Hypothalamus (tissue), 51 donors: ENCODE measurements around the gene SDF4.

Experiments used
- DNase-seq, 51 donors: peaks; one replicate each; lab custom pipeline; 2025; lab: John Stamatoyannopoulos, UW

Gene SDF4

DNA sequence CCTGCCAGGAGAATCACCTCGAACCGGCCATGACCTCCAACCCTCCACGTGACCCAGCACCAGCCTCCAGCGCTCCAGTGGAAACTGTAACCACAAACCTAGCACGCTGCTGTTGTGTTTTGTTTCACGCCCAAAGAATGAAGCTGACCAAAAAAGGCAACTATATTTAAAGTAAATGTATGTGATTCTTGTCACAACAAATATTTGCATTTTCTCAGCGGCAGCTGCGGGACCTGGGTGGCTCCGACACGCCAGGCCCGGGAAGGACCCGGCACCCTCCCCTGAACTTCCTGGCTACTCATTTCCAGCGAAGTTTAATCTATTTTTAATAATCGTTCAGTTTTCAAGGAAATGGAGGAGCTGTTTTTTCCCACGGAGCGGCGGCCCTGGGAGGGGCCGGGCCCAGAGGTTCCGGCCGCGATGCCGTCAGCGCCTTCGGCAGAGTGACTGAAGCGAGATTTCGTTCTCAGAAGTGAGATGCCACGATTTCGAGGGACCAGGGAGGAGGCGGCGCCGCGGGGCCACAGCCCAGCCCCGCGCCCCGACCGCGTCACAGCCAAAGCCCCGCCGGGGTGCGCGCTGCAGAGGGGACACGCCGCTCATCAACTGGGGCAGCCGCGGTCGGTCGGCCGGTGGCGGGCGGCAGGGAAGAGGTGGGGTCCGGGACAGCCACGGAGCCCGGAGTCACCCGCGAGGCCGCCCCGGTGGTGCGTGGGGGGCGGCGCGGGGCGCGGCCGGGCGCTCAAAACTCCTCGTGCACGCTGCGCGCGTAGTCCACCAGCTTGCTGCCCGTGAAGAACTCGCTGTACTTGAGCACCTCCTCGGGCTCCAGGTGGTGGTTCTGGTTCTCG is 14.8 kb downstream of the SDF4 start:
- DNase-seq = no peak

DNA sequence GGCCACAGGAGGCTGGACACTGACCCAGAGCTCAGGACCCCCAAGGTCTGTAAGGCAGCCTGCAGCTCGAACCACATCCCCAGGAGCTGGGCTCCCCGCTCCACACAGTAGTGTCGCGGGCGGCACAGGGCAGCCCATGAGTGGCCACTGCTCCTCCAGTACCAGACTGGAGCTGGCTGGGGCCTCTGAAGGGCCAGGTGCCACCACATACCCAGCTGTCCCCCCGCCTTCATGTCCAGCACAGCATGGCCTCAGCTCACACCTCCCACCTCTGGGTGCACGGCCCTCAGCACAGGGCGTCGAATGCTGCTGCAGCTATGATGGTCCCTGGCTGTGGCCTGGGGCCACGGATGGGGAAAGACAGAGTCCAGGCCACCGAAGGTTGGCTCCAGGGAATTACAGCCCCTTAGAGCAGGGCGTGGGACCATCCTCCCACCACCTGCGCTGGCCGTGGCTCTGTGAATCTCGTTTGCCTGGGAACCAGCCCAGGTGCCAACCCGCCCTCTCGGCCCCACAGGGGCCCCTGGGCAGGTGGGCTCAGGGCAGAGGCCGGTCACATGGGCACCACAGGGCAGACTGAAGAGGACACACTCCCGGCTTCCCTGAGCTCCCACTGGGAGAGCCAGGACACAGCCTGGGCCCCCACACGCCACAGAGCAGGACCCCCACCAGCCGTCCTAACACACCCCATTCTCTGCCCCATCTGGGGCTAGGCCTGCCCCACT is 15.8 kb downstream of the SDF4 start:
- no peak for DNase-seq

DNA sequence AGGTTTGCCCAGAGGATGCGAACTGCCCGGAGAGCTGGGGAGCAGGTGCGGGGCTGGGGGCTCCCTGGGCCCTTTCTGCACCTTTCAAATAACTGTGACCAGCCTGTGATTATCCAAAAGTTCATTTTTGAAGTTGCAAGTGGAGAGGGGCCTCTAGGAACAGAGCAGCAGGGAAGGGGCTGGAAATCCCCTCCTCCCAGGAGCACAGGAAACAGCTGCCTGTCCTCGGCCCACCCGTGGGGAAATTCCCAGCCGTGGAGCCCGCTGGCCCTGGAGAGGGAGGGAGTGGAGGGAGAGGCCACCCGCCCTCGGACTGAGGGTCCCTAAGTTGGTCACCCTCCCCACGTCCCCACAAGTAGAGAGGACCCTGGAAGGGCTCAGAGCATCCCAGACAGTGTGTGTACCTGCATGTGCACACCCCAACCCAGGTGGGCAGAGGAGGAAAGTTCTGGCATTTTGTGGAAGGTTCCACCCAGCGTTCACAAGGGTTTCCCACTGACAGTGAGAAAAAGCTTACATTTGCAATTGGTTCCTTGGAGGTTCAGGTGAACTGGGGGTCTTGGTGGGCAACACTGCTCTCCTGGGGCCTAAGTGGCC is 16.6 kb downstream of the SDF4 start:
- no peak for DNase-seq

DNA sequence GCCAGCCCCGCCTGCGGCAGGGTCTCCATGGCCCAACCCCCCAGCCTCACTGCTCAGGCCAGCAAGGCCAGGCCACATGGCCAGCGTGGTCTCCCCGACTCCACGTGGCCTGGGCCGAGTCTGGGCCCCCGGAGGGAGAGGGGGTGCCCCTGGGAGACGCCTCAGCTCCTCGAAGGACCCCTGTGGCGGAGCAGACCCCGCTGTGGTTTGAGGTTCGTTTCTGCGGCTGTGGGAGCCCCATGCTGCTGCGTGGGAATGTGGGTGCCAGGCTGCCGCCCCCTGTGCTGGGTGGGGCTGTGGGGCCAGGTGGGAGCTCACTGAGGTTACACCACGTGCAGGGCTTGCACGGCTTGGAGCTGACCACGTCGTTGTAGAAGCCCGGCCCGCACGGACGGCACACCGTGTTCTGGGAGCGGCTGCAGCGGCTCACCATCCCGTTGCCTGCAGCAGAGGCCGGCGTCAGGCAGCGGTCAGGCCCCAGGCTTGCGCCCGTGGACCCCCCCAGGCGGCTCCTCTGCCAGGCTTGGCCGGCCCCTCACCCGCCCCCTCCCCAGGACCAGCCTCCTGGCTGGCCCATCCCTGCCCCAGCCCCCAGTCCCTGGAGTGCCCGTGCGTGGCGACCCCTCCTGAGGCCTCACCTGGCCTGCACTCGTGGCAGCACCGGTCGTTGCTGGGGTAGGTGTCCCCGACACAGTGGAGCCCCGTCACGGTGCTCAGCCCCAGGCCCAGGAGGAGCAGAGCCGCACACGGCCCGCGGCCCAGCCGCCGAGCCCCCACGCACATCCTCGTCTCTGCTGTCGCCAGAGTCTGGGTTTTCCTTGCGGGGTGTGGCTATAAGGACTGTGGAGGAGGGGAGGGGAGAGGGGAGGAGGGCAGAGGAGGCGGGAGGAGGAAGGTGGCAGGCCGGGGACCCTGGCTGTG is 18.2 kb downstream of the SDF4 start, which contains the start of gene TNFRSF4:
Gene TNFRSF4 (minus strand): TSS at position 809 of the 921 bp plus-strand sequence. CDS start 26 bp downstream, at position 783.
- DNase-seq = no peak

DNA sequence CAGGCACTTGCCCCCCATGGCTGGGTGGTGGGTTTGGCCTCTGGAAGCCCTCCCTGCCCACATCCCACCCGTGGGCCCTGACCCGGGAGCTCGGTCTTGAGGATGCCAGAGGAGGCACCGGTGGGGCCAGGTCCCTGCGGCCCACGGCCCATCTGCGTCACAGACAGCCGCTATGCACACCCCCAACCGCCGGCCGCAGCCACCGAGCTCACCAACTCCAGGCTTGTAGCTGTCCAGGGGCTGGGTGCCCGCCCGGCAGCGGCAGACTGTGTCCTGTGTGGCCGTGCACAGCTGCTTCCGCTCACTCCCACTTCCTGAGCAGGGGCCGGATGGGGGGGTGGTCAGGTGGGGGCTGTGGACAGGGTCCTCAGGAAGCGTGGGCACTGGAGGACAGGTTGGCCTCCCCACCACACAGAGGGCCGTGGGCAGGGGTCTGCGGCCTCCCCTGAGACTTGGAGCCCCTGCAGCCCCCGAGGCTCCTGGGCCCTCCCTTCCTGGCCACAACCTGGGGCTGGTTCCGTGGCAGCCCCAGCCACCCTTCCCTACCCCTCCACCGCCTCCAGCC is 18.9 kb downstream of the SDF4 start:
- no peak for DNase-seq

DNA sequence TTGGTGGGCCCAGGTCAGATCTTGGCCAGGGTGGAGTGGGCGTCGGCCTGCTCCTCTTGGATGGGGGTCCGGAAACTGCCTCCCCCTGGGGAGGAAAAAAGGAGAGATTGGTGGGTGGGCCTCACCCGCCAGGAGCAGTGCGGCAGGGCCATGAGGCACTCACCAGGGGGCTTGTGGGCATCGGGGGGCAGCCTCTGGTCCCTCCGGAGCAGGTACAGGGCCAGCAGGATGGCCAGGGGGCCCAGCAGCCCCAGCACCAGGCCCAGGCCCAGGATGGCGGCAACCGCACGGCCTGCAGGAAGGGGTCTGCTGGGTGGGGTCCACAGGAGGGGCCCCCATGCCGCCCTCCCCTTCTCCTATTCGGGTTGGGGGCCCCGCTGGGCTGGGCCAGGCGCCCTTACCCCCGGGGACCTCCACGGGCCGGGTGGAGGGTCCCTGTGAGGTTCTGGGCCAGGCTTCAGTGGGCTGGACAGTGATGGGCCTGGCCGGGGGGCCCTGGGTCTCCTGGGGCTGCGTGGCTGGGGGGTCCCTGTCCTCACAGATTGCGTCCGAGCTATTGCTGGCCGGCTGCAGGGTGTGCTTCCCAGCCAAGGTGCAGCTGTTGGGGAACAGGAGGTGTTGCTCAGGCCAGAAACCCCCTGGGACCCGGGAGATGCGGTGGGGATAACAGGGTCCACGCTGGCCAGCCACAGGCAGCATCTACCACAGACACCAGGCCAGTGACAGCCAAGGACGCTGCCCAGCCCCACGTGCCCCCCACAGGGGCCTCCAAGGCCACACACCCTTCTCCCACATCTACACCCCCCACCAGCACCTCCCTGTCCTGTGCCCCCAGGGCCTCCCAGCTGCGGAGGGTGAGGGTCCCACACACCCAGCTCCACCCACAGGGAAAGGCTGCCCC is 20.0 kb downstream of the SDF4 start:
- DNase-seq = no peak

DNA sequence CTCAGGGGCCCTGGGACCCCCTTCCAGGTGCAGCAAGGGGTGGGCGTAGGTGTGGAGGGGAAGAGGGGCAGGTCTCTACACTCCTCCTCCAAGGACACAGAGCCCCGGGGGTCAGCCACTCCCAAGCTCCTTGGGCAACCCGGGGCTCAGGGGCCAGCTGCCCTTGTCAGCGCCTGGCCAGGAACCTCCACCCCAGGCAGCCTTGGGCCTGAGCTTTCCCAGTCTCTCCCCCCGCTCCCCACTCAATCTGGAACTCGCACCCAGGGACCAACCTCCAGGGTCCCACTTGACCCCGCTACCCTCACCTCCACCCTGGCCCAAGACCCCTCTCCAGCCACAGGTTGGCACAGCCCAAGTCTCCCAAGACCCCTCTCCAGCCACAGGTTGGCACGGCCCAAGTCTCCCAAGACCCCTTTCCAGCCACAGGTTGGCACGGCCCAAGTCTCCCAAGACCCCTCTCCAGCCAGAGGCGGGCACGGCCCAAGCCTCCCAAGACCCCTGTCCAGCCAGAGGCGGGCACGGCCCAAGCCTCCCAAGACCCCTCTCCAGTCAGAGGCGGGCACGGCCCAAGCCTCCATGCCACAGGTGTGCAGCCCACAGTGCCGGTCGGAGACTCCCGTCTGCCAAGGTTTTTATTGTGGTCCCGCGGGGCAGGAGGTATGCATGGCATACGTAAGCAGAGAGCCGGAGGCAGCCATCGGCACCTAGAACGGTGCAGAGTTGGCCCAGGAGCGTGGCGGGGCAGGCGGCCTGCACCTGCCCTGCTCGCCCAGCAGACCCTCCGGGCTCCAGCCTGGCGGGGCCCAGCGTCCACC is 20.9 kb downstream of the SDF4 start:
- DNase-seq = no peak

DNA sequence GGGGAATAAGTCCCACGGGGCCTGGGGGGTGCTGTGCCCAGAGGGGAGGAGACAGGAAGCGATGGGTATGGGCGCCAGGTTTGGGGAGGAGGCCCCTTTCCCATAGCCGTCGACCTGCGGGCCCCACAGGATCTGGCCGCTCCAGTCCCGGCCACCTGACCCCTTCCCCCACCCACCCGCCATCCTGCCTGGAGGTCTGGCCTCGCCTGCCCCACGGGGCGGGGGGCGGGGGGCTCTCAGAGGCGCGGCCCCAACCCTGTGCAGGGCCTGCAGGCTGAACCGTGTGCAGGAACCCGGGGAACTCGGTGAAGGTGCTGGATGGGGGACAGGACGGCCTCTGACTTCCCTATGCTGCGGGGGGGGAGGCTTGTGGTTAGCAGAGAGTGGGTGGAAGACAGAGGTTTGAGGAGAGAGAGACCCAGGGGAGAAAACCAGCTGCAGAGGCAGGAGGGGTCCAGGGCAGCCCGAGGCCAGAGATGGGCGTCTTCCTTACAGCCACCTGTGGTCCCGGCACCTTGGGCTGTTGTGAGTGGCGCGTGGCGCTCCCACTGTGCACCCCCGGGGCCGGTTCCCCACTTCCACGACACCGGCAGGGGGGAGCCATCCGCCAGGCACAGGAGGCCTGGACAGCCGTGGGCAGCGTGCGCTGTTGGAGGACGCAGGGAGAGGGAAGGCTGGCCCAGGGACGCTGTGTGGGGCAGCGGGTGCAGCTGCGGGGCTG is 22.9 kb downstream of the SDF4 start:
- DNase-seq = no peak

DNA sequence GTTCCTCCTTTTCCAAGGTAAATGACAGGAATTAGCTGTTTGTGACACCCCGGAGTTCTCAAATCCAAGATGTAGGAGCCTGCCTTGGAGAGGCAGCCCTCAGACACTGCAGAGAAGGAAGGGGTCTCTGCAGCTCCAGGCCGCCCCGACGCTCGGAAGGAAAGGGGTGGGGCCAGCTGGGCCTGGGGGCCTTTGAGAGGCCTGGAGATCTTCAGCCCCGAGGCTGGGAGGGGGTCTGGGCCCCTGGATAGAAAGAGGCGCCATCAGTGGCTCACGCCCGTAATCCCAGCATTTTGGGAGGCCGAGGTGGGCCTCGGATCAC is 24.3 kb downstream of the SDF4 start:
- no peak for DNase-seq

DNA sequence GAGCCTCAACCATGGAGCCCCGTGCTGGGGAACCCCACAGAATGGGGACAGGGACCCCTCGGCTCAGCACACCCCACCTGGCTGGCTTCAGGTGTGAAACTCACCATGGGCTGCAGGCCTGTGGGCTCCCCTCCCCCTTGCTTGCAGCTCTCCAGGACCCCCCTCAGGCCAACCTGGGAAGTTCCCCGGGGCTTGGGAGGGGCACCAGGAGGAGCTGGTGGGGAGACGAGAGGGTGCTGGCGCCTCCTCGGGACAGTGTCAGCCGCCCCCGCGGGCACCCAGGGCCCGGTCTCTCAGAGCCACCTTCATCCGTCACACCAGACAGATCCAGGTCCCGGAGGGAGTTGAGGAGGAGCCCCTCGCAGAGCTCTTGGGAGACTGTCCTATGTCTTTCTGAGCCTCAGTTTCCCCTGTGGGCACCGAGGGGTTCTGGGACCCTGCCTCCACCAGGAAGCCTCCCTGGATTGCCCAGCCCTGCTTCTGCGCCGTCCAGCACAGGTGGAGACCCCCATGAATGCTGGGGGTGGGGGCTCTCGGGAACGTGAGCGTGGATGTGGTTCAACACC is 24.8 kb downstream of the SDF4 start:
- DNase-seq = no peak

DNA sequence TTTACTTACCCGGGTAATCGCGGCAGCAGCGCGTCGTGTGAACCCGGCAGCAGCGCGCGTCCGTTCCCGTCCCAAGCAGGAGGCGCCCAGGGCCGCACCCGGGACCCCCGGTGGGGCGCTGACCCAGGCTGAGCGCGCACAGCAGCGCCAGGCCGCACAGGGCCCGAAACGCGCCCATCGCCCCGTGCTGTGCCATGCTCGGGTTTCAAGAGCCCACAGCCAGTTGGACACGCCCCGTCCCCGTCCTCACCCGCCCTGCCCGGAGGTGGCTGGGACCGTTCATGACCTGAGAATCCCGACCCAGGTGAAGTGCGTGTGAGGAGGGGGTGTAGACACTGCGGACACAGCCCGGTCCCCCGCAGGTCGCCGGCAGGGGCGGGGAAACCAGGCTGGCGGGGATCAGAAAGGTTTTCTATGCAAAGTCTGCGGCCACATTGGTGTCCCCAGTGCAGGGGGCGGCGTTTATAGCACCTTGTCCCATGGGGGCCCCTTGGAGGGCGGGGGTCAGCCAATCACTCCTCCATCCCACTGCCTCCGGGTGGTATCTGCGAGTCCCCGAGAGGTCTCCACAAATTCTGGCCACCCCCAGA is 25.3 kb downstream of the SDF4 start, which contains the start of gene TNFRSF18:
Gene TNFRSF18 (minus strand): TSS at position 217 of the 590 bp plus-strand sequence. CDS start 21 bp downstream, at position 196.
- no peak for DNase-seq

DNA sequence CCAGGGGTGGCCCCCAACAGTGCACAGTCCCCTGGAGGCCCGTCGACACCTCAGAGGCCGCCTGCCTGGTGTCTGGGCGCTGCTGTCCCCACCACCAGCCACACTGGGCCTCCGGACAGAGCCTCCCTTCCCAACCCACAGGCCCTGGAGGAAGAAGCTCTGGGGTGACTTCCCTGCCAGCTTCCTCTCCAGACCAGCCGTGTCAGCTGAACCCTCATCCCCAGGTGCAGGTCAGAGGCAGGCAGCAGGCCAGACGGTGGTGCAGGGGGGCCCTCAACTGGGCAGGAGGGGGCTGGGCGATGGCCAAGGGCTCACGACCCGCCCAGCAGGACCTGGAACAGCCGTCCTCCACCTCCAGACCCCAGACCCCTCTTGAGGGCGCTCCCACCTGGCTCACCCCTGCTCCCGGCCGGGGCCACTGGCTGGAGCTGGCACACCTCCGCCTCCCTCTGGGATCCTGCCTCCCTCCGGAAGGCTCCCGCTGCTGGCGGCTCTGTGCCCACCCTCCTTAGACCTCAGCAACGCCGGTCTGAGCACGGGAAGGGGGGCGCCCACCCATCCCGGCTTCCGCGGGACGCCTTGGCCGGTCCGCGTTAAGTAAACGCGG is 25.9 kb downstream of the SDF4 start:
- DNase-seq = no peak

DNA sequence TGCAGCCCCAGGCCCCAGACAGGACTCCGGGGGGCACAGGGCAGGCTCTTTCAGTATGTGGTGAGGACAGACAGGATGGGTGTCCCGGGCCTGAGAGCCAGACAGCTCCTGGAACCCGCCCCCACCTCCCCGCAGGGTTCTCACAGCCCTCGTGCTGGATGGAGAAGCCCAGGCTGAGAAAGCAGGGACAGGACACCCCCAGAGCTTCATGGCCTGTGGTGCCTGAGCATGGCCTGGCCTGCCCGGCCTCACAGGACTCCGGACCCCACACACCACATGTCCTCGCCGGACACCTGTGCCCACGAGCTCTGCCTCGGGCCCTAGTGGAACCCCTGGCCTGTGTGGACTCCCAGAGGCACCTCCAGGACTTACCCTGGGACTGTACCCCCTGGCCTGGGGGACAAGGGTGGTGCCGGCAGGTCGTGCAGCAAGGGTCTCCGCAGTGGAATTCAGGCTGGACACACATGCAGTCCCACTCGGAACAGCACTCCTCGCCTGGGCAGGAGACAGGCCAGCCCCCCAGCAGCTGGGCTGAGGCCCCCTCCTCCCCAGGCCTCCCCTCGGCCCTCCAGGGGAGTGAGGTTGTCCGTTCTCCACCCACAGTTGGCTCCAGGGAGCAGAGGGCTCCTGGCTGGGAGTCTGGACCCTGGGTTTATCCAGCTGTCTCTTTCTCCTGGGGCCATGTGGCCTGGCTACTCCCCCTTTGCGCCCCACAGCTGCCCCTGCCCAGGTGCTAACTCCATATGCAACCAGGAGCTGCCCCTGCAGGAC is 26.6 kb downstream of the SDF4 start:
- no peak for DNase-seq

DNA sequence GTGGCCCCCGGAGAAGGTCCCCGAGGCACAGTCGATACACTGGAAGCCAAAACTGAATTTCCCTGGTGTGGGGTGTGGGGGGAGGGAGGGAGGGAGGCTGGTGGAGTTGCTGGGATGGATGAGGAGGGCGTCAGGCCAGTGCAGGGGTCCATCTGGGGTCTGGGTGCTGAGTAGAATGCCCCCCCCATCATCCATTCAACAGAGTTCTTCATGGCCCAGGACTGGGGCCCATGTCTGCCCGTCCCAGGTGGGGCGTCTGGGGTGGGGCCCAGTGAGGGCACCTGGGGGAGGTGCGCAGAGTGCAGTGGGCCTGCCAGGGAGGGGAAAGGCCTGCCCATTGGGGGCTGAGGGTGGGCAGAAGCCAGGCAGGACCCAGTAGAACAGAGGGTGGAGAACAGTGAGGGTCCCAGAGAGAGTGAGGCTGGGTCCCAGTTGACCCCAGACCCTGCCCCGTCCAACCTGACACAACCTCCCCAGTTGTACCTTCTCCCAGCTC is 27.3 kb downstream of the SDF4 start:
- DNase-seq = no peak
